ENCODE measurements around the gene TMEM131.
"Not testable (repeated sequence)": the region's sequence is repeated elsewhere in the genome, so short reads cannot be mapped to it uniquely, and the experiment has no call there.

Gene TMEM131

DNA sequence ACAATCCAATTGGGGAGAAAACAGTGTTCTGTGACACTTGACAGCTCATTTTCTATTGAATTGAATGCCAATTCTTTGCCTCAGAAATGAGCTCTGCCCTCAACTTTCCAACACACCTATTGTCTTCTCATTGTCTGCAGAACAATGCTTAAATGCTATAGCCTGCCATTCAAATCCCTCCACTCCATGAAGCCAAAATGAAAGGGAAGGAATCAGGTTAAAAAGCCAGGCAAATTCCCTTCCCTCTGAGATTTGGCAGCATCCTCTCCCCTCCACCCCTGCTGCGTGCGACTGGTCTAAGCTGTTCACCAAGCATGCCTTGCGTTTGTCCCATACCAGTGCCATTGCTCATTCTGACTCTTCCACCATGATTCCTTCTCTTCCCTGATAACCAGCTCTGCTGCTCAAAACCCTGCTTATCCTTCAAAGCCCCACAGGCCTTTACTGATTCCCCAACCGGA lies 32.4 kb upstream of the TMEM131 start:
- H3K36me3 Mint-ChIP-seq = no peaks in the 10 kb centered on the region
- no peaks in the 10 kb centered on the region for H3K27me3 Mint-ChIP-seq
- peak overlapping the region; percentile 92 for H3K27ac Mint-ChIP-seq
- H3K9me3 Mint-ChIP-seq = no peaks in the 10 kb centered on the region
- H3K4me3 Mint-ChIP-seq = peak overlapping the region; percentile 22
- no peak for ATAC-seq
- peaks cover 65% of the 10 kb centered on the region for H3K4me1 Mint-ChIP-seq

DNA sequence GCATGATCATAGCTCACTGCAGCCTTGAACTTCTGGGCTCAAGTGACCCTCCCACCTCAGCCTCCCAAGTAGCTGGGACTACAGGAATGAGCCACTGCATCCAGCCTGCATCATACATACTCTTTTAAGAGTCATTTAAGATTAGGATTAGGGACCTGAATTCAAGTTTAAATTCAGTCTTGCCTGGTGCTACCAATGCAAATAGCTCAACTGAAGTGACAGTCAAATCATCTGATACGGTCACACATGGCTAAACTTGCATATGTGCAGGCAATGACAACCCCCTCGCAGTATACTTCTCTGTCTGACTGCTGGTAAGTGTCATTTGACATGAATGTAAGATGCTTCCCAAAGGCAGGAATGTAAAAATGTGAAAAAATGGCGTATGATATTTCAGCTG lies 31.8 kb upstream of the TMEM131 start:
- peak overlapping the region; percentile 86 for H3K4me3 Mint-ChIP-seq
- peaks cover 2% of the 10 kb centered on the region for H3K9me3 Mint-ChIP-seq
- peaks cover 67% of the 10 kb centered on the region for H3K4me1 Mint-ChIP-seq
- peaks cover 2% of the 10 kb centered on the region for H3K36me3 Mint-ChIP-seq
- no peaks in the 10 kb centered on the region for H3K27me3 Mint-ChIP-seq
- ATAC-seq = peak; percentile 78
- H3K27ac Mint-ChIP-seq = peak overlapping the region; percentile 92

DNA sequence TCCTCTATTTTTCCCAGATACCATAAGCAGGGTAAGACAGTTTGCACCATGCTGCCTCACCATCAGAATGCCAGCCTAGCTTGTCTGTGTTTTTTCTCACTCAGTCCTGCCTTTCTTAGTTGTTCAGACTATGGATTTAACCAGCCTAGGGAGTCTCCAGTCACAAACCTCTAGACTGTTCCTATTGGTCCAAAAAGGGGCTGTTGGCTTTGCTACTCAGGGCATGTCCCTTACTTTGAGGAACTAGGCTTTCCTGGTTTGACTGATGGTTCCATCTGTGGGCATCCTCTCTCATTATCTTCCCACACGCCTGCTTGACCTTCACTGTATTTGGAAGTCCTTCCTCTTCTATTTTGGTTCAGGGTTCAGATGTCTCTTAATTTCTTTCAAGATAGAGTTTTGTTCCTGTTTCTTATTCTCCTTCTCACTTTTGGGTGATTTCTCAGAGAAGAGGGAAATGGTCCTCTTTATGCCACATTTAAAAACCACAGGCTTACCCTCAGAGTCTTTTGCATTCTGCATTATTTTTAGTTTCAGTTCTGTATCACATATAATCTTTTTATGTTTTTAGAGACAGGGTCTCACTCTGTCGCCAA lies 31.3 kb upstream of the TMEM131 start:
- H3K27ac Mint-ChIP-seq = peak overlapping the region; percentile 92
- peaks cover 7% of the 10 kb centered on the region for H3K36me3 Mint-ChIP-seq
- peaks cover 3% of the 10 kb centered on the region for H3K9me3 Mint-ChIP-seq
- H3K4me3 Mint-ChIP-seq = peak overlapping the region; percentile 86
- ATAC-seq = peak; percentile 94
- H3K27me3 Mint-ChIP-seq = no peaks in the 10 kb centered on the region
- H3K4me1 Mint-ChIP-seq = peaks cover 67% of the 10 kb centered on the region

DNA sequence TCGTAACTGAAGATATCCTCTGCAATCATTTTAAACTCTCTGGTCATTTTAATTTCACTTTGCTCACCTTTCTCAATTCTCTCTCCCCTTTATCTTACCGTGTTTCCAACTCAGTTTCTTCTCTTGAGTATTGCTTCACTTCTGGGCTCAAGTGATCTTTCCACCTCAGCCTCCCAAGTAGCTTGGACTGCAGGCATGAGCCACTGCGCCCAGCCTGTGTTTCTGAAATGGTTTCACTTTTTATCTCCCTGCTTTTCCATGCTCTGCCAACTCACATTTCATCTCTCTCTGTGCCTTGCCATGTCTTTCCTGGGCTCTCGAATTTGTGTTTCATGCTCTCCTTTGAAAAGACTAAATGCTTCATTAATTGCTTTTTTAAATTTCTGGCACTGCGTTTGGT lies 30.5 kb upstream of the TMEM131 start:
- Mint-ChIP-seq H3K4me1 (peaks cover 67% of the 10 kb centered on the region), H3K36me3 (peaks cover 7% of the 10 kb centered on the region), H3K9me3 (peaks cover 3% of the 10 kb centered on the region), H3K27me3 (no peaks in the 10 kb centered on the region), H3K27ac (peak overlapping the region; percentile 92), H3K4me3 (peak overlapping the region; percentile 86)
- no peak for ATAC-seq

DNA sequence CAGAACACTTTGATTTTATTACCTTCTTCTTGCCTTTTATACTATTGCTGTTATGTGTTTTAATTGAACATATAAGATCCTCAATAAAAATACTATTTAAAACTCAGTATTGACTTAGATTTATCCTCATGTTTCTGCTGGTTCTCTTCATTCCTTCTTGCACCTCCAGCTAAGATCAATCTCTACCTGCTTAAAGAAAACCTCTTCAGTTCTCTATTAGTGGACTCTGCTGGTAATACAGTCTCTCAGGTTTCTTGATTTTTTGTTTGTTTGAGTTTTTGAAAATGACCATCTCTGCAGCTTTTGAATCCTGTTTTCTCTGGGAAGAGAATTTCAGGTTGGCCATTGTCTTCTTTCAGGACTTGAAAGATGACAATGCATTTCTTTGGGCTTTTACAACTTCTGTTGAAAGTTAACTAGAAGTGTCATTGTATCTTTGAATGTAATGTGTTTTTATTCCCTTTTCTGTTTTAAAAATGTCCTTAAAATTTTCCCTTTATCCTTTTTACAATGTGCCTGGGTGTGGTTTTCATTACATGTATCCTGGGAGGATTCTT lies 29.8 kb upstream of the TMEM131 start:
- Mint-ChIP-seq H3K4me1 (peaks cover 73% of the 10 kb centered on the region), H3K4me3 (peak overlapping the region; percentile 86)
- ATAC-seq = no peak

DNA sequence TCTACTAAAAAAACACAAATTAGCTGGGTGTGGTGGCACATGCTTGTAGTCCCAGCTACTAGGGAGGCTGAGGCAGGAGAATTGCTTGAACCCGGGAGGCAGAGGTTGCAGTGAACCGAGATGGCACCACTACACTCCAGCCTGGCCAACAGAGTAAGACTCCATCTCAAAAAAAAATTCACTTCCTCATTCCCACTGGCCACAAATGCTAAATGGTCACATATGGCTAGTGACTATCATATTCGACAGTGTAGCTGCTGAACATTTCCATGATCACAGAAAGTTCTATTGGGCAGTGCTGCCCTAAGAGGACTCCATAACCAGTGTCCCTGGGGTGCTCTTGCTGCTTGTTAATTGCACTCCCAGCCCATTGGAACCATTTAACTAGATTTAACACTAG lies 26.3 kb upstream of the TMEM131 start:
- H3K27me3 Mint-ChIP-seq = not testable (repeated sequence)

More for the DNA sequence above, 29.8 kb upstream of the TMEM131 start:
- Mint-ChIP-seq H3K27ac (peak overlapping the region; percentile 92), H3K36me3 (peaks cover 7% of the 10 kb centered on the region), H3K9me3 (peaks cover 3% of the 10 kb centered on the region), H3K27me3 (no peaks in the 10 kb centered on the region)

DNA sequence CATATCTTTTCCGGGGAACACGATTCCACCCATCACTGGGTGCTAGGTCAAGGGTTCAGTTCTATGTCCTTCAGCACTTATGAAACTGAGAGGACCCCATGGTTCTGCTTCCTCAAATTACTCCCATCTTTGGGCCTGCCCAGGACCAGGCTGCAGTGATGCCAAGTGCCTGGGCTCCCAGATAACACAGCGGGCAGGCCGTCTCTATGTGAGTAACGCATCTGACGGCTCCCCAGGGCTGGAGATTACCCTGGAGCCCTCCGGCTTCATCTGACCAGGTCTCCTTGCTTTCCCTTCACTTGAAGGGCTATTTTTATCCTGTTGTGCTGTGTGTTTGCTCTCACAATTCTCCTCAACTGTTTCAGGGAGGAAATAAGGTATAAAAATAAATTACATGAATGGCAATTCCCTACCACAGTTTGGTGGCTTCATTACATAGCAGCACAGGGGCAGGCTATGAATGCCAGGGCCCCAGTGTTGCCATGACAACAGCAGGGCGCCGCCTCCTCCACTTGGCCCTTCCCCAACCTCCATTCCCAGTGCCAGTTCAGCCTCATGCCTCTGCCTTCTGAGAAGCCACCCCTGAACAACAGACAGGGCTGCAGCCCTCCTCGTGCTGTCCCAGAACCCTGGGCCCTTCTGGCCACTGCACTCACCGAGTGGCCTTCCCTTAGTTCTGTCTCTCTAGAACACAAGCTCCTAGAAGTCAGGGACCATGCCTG lies 25.4 kb upstream of the TMEM131 start:
- H3K9me3 Mint-ChIP-seq = peaks cover 3% of the 10 kb centered on the region
- no peak overlapping the region for H3K4me3 Mint-ChIP-seq
- ATAC-seq = no peak
- H3K27ac Mint-ChIP-seq = peak overlapping the region; percentile 63
- peaks cover 9% of the 10 kb centered on the region for H3K36me3 Mint-ChIP-seq
- H3K27me3 Mint-ChIP-seq = no peaks in the 10 kb centered on the region
- H3K4me1 Mint-ChIP-seq = peaks cover 48% of the 10 kb centered on the region

More for the DNA sequence above, 26.3 kb upstream of the TMEM131 start:
- Mint-ChIP-seq H3K27ac (peak overlapping the region; percentile 63), H3K4me1 (peaks cover 52% of the 10 kb centered on the region)
- ATAC-seq, H3K9me3 Mint-ChIP-seq, H3K4me3 Mint-ChIP-seq, H3K36me3 Mint-ChIP-seq: not testable (repeated sequence)

DNA sequence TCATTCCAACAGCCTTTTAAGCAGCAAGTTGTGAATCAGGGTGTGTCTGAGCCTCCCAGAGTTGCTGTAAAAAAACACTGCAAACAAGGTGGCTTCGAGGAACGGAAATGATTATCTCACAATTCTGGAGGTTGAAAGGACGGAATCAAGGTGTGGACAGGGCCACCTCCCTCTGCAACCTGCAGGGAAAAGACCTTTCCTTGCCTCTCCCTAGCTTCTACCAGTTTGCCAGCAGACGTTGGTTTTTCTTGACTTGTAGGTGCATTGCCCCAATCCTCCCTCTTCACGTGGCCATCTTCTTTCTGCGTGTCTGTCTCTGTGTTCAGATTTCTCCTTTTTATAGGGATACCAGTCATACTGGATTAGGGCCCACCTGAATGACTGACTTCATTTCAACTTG lies 24.8 kb upstream of the TMEM131 start:
- Mint-ChIP-seq H3K9me3 (peaks cover 3% of the 10 kb centered on the region), H3K27ac (peak overlapping the region; percentile 63), H3K36me3 (peaks cover 12% of the 10 kb centered on the region), H3K4me3 (no peak overlapping the region), H3K27me3 (no peaks in the 10 kb centered on the region), H3K4me1 (peaks cover 48% of the 10 kb centered on the region)
- ATAC-seq = no peak

DNA sequence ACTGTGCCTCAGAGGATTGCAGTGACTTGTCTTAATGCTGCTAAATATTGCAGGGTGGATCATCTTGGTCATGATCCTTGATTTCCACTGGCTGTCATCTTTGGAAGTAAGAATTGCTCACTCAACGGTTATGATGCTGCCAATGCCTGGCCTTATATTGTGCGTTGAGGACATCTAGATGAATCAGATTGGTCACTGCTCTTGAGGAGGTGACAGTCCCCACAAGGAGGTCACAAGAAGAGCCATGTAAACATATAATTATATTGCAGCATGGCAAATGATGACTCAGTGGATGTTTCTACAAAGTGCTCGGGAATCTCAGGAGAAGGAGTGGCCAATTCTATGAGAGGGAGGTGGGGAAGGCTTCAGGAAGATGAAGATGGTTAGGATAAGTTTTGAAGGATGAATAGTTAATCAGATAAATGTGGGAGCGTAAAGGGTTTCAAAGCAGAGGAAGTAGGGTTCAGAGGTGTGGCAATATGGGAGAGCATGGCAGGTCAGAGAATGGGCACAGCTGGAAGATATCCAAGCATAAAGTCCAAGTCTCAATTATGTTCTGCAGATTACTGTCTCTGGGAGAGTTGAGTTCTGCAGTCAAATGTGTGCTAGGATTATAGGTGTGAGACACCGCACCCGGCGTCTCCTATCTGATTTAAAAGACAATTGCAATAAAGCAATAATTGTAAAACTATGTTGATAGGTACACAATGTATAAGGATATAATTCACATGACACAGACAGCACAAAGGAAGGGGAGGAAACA lies 21.3 kb upstream of the TMEM131 start:
- Mint-ChIP-seq H3K36me3 (peaks cover 6% of the 10 kb centered on the region), H3K27me3 (no peaks in the 10 kb centered on the region), H3K4me3 (no peak overlapping the region), H3K27ac (no peak overlapping the region), H3K9me3 (no peaks in the 10 kb centered on the region), H3K4me1 (peaks cover 57% of the 10 kb centered on the region)
- no peak for ATAC-seq

DNA sequence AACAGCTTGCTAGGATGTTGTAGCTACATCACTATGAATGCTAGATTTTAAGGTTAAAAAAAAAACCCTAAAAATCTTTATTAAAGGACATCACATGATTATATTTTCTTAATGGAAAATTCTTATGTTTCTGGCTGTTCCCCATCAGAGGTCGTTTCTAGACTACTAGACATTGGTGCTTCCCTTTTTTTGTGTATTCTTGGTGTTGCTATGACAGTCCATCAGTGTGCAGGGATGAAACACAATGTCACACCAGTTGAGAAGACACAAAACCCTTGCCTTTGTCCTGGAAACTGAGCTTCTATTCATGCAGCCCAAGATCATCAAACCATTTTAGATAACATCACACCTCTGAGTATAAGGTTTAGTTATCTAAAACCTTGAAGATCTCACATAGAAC lies 19.9 kb upstream of the TMEM131 start:
- Mint-ChIP-seq H3K36me3 (peaks cover 5% of the 10 kb centered on the region), H3K9me3 (no peaks in the 10 kb centered on the region), H3K27ac (peak overlapping the region; percentile 81), H3K4me3 (no peak overlapping the region), H3K27me3 (no peaks in the 10 kb centered on the region), H3K4me1 (peaks cover 57% of the 10 kb centered on the region)
- no peak for ATAC-seq

DNA sequence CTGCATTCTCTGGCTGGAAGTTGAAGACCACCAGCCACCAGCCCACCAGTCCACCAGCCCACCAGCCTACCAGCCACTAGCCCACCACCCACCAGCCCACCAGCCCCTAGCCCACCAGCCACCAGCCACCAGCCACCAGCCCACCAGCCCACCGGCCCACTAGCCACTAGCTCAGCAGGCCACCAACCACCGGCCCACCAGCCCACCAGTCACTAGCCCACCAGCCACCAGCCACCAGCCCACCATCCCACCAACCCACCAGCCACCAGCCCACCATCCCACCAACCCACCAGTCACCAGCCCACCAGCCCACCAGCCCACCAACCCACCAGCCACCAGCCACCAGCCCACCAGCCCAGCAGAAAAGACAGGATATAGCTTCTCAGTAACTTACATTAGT lies 18.6 kb upstream of the TMEM131 start:
- peaks cover 5% of the 10 kb centered on the region for H3K36me3 Mint-ChIP-seq
- no peak overlapping the region for H3K4me3 Mint-ChIP-seq
- no peak for ATAC-seq
- peaks cover 65% of the 10 kb centered on the region for H3K4me1 Mint-ChIP-seq
- no peaks in the 10 kb centered on the region for H3K27me3 Mint-ChIP-seq
- H3K27ac Mint-ChIP-seq = peak overlapping the region; percentile 81
- no peaks in the 10 kb centered on the region for H3K9me3 Mint-ChIP-seq

DNA sequence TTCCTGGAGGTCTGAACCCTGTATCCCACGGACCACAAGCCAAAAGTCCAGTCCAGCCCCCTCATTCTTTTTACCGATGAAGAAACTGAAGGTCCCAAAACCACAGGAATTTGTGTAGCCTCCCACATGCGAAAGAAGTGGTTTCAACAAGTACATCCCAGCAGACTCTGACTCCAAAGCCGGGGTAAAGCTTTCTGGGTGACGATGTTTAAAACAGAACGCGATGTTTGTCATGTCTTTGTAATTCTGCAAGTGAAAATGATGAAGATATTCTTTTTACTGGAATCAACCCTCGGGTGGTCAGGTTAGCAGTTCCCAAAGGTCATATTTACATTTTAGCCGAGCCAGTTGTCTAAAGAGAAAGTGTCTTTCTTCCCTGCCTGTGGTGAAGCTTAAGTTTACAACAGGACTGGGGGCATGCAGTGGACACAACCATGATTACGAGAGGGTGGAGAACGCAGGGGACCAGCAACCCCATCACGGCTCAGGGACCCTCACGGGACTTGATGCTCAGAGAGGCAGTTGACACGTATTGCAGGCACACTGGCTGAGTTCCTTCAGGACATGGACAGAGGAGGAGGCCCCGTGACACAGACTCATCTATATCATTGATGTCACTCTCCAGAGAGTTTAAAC lies 17.8 kb upstream of the TMEM131 start:
- Mint-ChIP-seq H3K27ac (peak overlapping the region; percentile 81), H3K27me3 (no peaks in the 10 kb centered on the region), H3K36me3 (peaks cover 5% of the 10 kb centered on the region), H3K4me3 (peak overlapping the region; percentile 66), H3K9me3 (no peaks in the 10 kb centered on the region), H3K4me1 (peaks cover 68% of the 10 kb centered on the region)
- peak; percentile 53 for ATAC-seq

DNA sequence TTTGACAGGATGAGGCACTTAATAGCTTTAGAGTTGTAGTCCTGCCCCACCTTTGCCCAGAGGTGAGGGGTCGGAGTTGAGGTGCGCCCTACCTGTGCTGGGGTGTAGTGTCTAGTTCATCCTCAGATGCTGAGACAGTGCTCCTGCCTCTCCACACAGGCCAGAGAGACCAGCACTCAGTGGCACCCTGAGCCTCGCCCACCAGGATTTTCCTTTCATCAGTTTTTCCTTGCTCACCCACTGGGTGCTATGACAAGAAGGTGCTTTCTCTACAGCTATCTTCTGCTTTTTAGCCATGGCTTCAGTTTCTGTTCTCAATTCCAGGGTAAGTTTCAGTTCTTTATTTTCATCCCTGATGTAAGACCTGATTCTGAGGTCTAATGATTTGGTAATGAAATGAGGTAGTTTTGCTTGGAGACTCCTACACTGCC lies 16.8 kb upstream of the TMEM131 start:
- Mint-ChIP-seq H3K4me1 (peaks cover 68% of the 10 kb centered on the region), H3K9me3 (no peaks in the 10 kb centered on the region), H3K36me3 (peaks cover 5% of the 10 kb centered on the region), H3K27ac (peak overlapping the region; percentile 81), H3K27me3 (no peaks in the 10 kb centered on the region), H3K4me3 (peak overlapping the region; percentile 30)
- ATAC-seq = peak; percentile 88

DNA sequence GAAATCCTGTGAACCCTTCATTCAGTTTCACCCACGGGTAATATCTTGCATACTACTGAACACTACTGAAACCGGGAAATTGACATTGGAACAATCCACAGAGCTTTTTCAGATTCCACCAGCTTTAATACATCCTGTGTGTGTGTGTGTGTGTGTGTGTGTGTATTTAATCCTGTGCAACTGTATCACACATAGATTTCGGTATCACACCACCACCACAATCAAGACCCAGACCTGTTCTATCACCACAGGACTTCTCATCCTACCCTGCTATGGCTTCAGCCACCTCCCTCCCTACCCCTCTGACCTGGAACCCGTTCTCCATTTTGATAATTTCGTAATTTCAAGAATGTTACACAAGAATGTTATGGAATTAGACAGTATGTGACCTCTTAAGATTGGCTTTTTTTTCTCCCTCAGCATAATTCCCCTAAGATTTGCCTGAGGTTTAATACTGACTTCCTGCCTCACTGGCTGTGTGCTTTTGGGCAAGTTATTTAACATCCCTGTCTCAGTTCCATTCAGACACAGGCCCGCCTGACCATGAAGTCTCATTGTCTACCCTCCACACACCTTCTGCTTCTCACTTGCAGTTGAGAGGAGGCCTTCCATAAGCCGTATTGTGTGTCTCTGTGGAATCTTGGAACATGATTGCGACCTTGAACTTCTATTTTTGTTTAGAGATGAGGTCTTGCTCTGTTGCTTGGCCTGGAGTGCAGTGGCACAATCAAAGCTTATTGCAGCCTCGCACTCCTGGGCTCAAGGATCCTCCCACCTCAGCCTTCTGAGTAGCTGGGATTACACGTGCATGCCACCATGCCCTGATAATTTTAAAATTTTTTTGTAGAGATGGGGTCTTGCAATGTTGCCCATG lies 14.4 kb upstream of the TMEM131 start:
- H3K27ac Mint-ChIP-seq = peak overlapping the region; percentile 81

More for the DNA sequence above, 14.4 kb upstream of the TMEM131 start:
- H3K4me1 Mint-ChIP-seq = peaks cover 54% of the 10 kb centered on the region
- H3K27me3 Mint-ChIP-seq = no peaks in the 10 kb centered on the region
- no peak for ATAC-seq
- H3K9me3 Mint-ChIP-seq = no peaks in the 10 kb centered on the region
- no peaks in the 10 kb centered on the region for H3K36me3 Mint-ChIP-seq
- H3K4me3 Mint-ChIP-seq = no peak overlapping the region

All from stimulated activated memory B cell treated with anti-CD40 and anti-IgM and Interleukin-4, amounts not matched to agents 10 μg/mL and 1 μg/mL and 100 μg/mL, for 72 hours (primary cell).